Measurements from ENCODE around the gene EIF3D. TPM values are rescaled to one million over a fixed set of nuclear protein-coding genes. Genes with fewer than 3 reads are reported as not detected.

Gene EIF3D
- total and polyA plus RNA-seq, 2 of the 4 experiments (the other 2 are of a cell fraction): 339 to 746 TPM

DNA sequence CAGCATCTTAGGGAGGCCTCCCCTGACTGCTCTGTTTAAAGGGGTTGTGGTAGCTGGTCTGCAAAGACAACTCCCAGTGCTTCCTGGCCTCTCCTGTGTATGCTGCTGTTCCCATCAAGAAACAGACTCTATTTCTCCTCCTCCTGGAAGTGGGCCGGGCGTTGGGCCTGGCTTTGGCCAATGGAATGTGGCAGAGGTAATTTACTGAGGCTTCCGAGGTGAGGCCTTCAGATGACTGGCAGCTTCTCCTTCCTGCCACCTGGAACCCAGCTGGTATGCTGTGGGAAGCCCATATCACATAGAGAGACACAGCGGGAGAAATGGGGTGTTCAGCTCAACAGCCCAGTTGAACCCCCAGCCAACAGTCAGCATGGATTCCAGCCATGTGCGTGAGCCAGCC lies 25.1 kb upstream of the EIF3D start:
- Histone ChIP-seq H3K56ac (ENCODE audit: extremely low read depth, insufficient read depth, low read length) (no peak overlapping the region), H3K36me3 (ENCODE audit: control insufficient read depth, insufficient read depth, low read length) (no peaks in the 10 kb centered on the region), H2AFZ (replicated peaks; ENCODE audit: low read length, poor library complexity) (no peak overlapping the region), H3K18ac (ENCODE audit: low read depth, low read length) (no peak overlapping the region), H2BK120ac (ENCODE audit: low read depth, low read length) (no peak overlapping the region), H3K9me1 (ENCODE audit: insufficient read depth, low read length) (peaks cover 2% of the 10 kb centered on the region; the same call in 1 of the 2 replicates), H3K9me3 (ENCODE audit: control insufficient read depth, insufficient read depth, low read length) (no peaks in the 10 kb centered on the region), H2AK9ac (replicated peaks; ENCODE audit: low read depth, low read length, poor library complexity) (no peak overlapping the region), H4K20me1 (ENCODE audit: insufficient read depth, low read length) (no peaks in the 10 kb centered on the region), H4K5ac (ENCODE audit: low read depth, low read length) (no peak overlapping the region), H2BK20ac (ENCODE audit: low read depth, low read length) (no peak overlapping the region), H3K4ac (ENCODE audit: low read depth, low read length) (no peak overlapping the region), H3K14ac (replicated peaks; ENCODE audit: low read depth, low read length) (no peak overlapping the region), H4K8ac (ENCODE audit: low read depth in 2 of 2, low read length in 2 of 2) (no peak overlapping the region), H3K4me3 (ENCODE audit: insufficient read depth, low read depth, low read length) (no peak overlapping the region), H3K27me3 (ENCODE audit: control insufficient read depth, insufficient read depth, low read length) (peaks cover 42% of the 10 kb centered on the region), H3K9ac (ENCODE audit: low read depth, low read length) (no peak overlapping the region), H3K4me2 (ENCODE audit: low read depth, low read length) (no peak overlapping the region), H3K27ac (ENCODE audit: insufficient read depth, low read length) (no peak overlapping the region), H2BK15ac (ENCODE audit: low read depth, low read length) (no peak overlapping the region), H4K91ac (ENCODE audit: insufficient read depth, low read depth, low read length) (no peak overlapping the region), H2BK5ac (ENCODE audit: low read depth, low read length, poor library complexity, severe bottlenecking) (no peak overlapping the region), H3K4me1 (ENCODE audit: control insufficient read depth, insufficient read depth, low read length) (no peaks in the 10 kb centered on the region), H3K23ac (ENCODE audit: low read depth, low read length) (no peak overlapping the region), H3K79me1 (ENCODE audit: low read depth in 1 of 2, low read length in 2 of 2) (no peaks in the 10 kb centered on the region), H2AK5ac (ENCODE audit: low read depth, low read length) (no peak overlapping the region)
- DNase-seq (no peak), ATAC-seq (ENCODE audit: low read depth) (no peak)
- TF ChIP-seq, protein P1, sequence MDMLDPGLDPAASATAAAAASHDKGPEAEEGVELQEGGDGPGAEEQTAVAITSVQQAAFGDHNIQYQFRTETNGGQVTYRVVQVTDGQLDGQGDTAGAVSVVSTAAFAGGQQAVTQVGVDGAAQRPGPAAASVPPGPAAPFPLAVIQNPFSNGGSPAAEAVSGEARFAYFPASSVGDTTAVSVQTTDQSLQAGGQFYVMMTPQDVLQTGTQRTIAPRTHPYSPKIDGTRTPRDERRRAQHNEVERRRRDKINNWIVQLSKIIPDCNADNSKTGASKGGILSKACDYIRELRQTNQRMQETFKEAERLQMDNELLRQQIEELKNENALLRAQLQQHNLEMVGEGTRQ (IDR thresholded peaks at IDR 0.05; ENCODE audit: low read depth, low read length): no peak
- TF ChIP-seq FOS (IDR thresholded peaks at IDR 0.05; ENCODE audit: low read depth, low read length): no peak
- TF ChIP-seq POLR2A (IDR thresholded peaks at IDR 0.05; ENCODE audit: low read depth, low read length): no peak
- TF ChIP-seq, protein P2, sequence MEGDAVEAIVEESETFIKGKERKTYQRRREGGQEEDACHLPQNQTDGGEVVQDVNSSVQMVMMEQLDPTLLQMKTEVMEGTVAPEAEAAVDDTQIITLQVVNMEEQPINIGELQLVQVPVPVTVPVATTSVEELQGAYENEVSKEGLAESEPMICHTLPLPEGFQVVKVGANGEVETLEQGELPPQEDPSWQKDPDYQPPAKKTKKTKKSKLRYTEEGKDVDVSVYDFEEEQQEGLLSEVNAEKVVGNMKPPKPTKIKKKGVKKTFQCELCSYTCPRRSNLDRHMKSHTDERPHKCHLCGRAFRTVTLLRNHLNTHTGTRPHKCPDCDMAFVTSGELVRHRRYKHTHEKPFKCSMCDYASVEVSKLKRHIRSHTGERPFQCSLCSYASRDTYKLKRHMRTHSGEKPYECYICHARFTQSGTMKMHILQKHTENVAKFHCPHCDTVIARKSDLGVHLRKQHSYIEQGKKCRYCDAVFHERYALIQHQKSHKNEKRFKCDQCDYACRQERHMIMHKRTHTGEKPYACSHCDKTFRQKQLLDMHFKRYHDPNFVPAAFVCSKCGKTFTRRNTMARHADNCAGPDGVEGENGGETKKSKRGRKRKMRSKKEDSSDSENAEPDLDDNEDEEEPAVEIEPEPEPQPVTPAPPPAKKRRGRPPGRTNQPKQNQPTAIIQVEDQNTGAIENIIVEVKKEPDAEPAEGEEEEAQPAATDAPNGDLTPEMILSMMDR (conservative IDR thresholded peaks at IDR 0.05; ENCODE audit: low read depth, low read length): no peak
- TF ChIP-seq, protein P3, sequence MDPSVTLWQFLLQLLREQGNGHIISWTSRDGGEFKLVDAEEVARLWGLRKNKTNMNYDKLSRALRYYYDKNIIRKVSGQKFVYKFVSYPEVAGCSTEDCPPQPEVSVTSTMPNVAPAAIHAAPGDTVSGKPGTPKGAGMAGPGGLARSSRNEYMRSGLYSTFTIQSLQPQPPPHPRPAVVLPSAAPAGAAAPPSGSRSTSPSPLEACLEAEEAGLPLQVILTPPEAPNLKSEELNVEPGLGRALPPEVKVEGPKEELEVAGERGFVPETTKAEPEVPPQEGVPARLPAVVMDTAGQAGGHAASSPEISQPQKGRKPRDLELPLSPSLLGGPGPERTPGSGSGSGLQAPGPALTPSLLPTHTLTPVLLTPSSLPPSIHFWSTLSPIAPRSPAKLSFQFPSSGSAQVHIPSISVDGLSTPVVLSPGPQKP (IDR thresholded peaks at IDR 0.05; ENCODE audit: borderline replicate concordance, low read depth, low read length): no peak
- no peak for TF ChIP-seq SMC3 (IDR thresholded peaks at IDR 0.05; ENCODE audit: low read depth, low read length)
- ChIA-PET CTCF (interaction anchor here (0.7 kb wide), 1 partner anchor 78 kb away, joined by 5 read pairs; no protein-coding TSS in a partner anchor), POLR2A (ENCODE audit: unreplicated experiment) (no interaction called here)
- 40% methylated on average over 2 of the region's 5 CpGs; no CpG with 5 or more reads in 1 of the 2 experiments for WGBS, 2 experiments (ENCODE audit: extremely low coverage in 2 of 2, insufficient read length in 1 of 2)
- dilution Hi-C loops (cut with HindIII; ENCODE audit: low sequenced_read_pairs, unreplicated experiment) (no loop called here), in situ Hi-C loops (cut with MboI; ENCODE audit: low sequenced_read_pairs) (no loop called here), intact Hi-C loops (cut with micrococcal nuclease) (no loop called here)
- BruUV-seq (replicated peaks): no TSS peak

Measured in IMR-90 (cell line).